ENCODE data around the gene MAP4K3. TPM values are rescaled to one million over a fixed set of nuclear protein-coding genes. Genes with fewer than 3 reads are reported as not detected.

Gene MAP4K3
- total RNA-seq, 2 experiments from 2014 or later: 12.4 to 17.5 TPM

DNA sequence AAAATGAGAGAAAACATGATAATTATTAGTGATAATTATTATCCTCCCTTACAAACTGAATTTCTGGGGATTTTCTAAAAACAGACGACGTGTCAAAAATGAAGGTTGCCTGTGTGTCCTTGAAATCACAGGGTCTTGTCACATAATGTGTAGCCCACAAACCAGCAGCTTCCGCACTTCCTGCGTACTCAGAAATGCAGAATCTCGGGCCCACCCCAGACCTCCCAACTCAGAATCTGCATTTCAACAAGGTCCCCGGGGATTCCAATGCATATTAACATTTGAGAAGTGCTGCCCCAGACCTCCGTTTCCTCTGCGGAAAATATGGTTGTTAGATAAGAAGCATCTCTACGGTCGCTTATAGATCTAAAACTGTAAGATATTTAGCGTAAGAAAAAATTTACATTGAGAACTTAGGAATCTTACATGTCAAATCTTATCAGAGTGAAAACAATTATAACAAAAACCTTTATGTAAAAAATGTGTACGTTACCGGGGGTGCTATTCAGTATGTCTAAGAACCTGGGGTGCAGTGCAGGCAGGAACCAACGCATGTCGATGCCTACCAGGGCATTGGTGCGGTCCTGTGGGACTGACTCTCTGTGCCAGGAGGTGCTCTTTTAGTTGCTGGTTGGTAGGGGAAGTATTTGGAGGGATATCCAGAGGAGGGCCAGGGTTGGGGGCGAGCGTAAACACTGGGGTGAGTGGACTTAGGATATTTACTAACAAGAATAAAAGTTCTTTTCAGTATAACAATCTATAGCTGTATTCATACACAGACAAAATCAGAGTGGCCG is 208.5 kb downstream of the MAP4K3 start:
- TF ChIP-seq EZH2phosphoT487 (IDR thresholded peaks at IDR 0.05; ENCODE audit: borderline replicate concordance, low read depth, low read length): no peak
- TF ChIP-seq, protein P1, sequence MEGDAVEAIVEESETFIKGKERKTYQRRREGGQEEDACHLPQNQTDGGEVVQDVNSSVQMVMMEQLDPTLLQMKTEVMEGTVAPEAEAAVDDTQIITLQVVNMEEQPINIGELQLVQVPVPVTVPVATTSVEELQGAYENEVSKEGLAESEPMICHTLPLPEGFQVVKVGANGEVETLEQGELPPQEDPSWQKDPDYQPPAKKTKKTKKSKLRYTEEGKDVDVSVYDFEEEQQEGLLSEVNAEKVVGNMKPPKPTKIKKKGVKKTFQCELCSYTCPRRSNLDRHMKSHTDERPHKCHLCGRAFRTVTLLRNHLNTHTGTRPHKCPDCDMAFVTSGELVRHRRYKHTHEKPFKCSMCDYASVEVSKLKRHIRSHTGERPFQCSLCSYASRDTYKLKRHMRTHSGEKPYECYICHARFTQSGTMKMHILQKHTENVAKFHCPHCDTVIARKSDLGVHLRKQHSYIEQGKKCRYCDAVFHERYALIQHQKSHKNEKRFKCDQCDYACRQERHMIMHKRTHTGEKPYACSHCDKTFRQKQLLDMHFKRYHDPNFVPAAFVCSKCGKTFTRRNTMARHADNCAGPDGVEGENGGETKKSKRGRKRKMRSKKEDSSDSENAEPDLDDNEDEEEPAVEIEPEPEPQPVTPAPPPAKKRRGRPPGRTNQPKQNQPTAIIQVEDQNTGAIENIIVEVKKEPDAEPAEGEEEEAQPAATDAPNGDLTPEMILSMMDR (conservative IDR thresholded peaks at IDR 0.05; ENCODE audit: low read length): peak; percentile 41; the same call in 1 of the 2 replicates
- CTCF ChIA-PET (ENCODE audit: unreplicated experiment): interaction anchor here (0.6 to 3.1 kb wide), 3 partner anchors 17 to 282 kb away, joined by 3 to 31 read pairs (median 3); no protein-coding TSS in a partner anchor
- intact Hi-C loops (cut with micrococcal nuclease; ENCODE audit: unreplicated experiment): loop anchor here (1.0 kb wide), 4 partner anchors 104 to 502 kb away; no protein-coding TSS in a partner anchor

DNA sequence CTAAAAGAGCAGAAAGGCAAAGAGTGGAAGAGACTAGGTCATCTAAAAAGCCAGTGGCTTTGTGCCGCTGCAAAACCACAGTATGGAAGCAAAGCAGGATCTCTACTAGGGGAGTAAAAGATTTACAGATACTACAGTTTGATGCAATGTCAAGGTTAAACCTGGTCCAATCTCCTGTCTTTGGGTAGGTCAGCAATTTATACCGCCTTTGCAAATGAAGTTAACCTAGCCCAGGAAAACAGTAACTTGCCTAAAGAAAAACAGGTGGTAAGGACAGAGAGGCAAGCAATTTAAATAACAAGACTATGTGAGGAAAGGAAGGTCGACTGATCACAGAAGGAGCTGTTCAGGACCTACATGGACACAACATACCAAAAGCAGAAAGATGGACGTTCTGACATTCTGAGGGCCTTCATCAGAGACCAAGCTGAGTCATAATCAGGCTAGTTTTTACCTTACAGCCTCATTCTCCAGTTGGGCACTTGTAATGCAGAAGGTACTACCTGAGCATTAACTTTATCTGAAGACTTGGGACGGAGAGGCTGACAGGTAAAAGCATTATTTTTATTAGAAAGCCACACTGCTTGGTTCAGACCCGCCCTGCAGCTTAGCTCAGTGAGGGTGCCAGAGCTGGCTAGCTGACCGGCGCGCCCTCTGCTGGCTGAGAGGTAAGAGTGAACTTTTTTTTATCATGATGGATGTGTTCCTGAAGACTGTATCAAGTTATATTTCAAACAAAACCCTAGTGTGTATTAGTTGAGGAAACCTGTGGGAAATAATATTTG is 209.3 kb downstream of the MAP4K3 start:
- Histone ChIP-seq H2AFZ (ENCODE audit: low read length) (peak overlapping the region; percentile 83; the same call in 1 of the 2 replicates), H3K36me3 (ENCODE audit: insufficient read depth, low read length) (no peaks in the 10 kb centered on the region)

More for the DNA sequence above, 208.5 kb downstream of the MAP4K3 start:
- Histone ChIP-seq H3K36me3 (ENCODE audit: insufficient read depth, low read length) (no peaks in the 10 kb centered on the region), H2AFZ (ENCODE audit: low read length) (peak overlapping the region; percentile 83), H3K4me2 (ENCODE audit: low read length) (peak overlapping the region; percentile 47), H3K27ac (ENCODE audit: low read depth, low read length, poor library complexity, severe bottlenecking) (no peak overlapping the region), H3K9me2 (ENCODE audit: insufficient read depth, low read length) (no peaks in the 10 kb centered on the region), H3K4me1 (ENCODE audit: insufficient read depth, low read length, poor library complexity, severe bottlenecking) (peaks cover 7% of the 10 kb centered on the region), H4K20me1 (ENCODE audit: insufficient read depth, low read length) (no peaks in the 10 kb centered on the region), H3K9me3 (ENCODE audit: low read length) (no peaks in the 10 kb centered on the region), H3K4me3 (ENCODE audit: low read depth, low read length, poor library complexity, severe bottlenecking) (peak overlapping the region; percentile 33), H3K79me2 (ENCODE audit: insufficient read depth, low read depth, low read length) (no peaks in the 10 kb centered on the region)
- no TSS peak for BruUV-seq (replicated peaks)
- DNase-seq (ENCODE audit: low spot score): peak; percentile 55
- POLR2A ChIA-PET: interaction anchor here (0.7 to 1.7 kb wide), 7 partner anchors 106 to 477 kb away, joined by 3 to 13 read pairs (median 5); partner anchors contain the start of genes SOS1 and SRSF7

More for the DNA sequence above, 209.3 kb downstream of the MAP4K3 start:
- intact Hi-C loops (cut with micrococcal nuclease; ENCODE audit: unreplicated experiment): loop anchor here (1.0 kb wide), 3 partner anchors 104 to 169 kb away; no protein-coding TSS in a partner anchor
- no peaks in the 10 kb centered on the region for H4K20me1 ChIP-seq (ENCODE audit: insufficient read depth, low read length)
- TF ChIP-seq EZH2phosphoT487 (IDR thresholded peaks at IDR 0.05; ENCODE audit: borderline replicate concordance, low read depth, low read length): no peak
- TF ChIP-seq, protein P1 (conservative IDR thresholded peaks at IDR 0.05; ENCODE audit: low read length): peak; percentile 84
- ChIA-PET POLR2A (interaction anchor here (0.5 to 0.9 kb wide), 4 partner anchors 22 to 322 kb away, joined by 3 to 4 read pairs (median 3); no protein-coding TSS in a partner anchor), CTCF (ENCODE audit: unreplicated experiment) (interaction anchor here (0.6 to 3.1 kb wide), 3 partner anchors 17 to 281 kb away, joined by 3 to 31 read pairs (median 3); no protein-coding TSS in a partner anchor)
- no TSS peak for BruUV-seq (replicated peaks)
- peaks cover 7% of the 10 kb centered on the region for H3K4me1 ChIP-seq (ENCODE audit: insufficient read depth, low read length, poor library complexity, severe bottlenecking)
- no peak overlapping the region for H3K27ac ChIP-seq (ENCODE audit: low read depth, low read length, poor library complexity, severe bottlenecking)
- peak overlapping the region; percentile 47 for H3K4me2 ChIP-seq (ENCODE audit: low read length)
- no peaks in the 10 kb centered on the region for H3K79me2 ChIP-seq (ENCODE audit: insufficient read depth, low read depth, low read length)
- H3K4me3 ChIP-seq (ENCODE audit: low read depth, low read length, poor library complexity, severe bottlenecking): peak overlapping the region; percentile 33
- no peaks in the 10 kb centered on the region for H3K9me2 ChIP-seq (ENCODE audit: insufficient read depth, low read length)
- peak; percentile 69 for DNase-seq (ENCODE audit: low spot score)
- H3K9me3 ChIP-seq (ENCODE audit: low read length): no peaks in the 10 kb centered on the region
